ENCODE measurements around the gene NFATC2. TPM values are rescaled to one million over a fixed set of nuclear protein-coding genes. Genes with fewer than 3 reads are reported as not detected.

Gene NFATC2
- total RNA-seq, 1 experiment from 2014 or later = not detected

- DNase-seq = no peak
- Histone ChIP-seq H3K9me3 (replicated peaks) (no peaks in the 10 kb centered on the region), H3K36me3 (no peaks in the 10 kb centered on the region), H3K4me3 (no peak overlapping the region), H3K4me1 (peaks cover 24% of the 10 kb centered on the region), H3K27ac (no peak overlapping the region), H3K27me3 (no peaks in the 10 kb centered on the region; the same call in 1 of the 2 replicates)
Observed at GRCh38 chr20:51369503-51369902, 173.0 kb downstream of the NFATC2 start.

GRCh38 chr20:51368461-51369211, 173.9 kb downstream of the NFATC2 start:
- H3K27ac ChIP-seq = no peak overlapping the region

DNA sequence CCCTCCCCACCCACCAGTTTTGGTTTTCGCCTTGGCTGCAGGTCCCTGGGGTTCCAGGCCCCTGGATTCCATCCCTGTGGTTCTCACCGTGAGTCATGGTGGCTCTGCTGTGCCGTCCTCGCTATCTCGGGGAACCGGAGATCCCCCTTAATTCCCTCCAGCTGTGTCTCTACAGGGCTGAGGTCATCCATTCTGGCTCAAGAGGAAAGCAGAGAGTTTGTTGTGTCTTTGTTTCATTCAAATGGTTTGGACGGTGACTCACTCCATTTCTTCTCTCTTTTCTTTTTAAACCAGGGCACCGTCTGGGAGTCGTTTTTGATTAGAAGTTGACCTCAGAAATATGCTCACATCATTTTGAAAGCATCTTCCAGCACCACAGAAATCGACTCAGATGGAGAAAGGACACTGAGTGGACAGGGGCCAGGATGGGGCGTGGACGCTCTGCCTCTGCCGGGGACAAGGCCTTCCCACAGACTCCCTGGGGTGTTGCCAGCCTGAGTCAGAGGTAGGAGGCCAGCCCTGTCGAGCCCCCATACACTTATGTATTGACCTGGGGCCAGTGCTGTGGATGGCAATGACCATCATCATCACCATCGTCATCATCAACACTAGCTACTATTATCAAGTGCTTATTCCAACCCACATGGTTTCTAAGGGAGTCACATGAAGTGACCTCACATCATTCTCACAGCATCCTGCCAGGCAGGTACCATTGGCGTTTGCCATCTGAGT, 176.2 kb downstream of the NFATC2 start:
- Histone ChIP-seq H3K4me1 (peaks cover 25% of the 10 kb centered on the region), H3K9me3 (replicated peaks) (peaks cover 5% of the 10 kb centered on the region), H3K27me3 (no peaks in the 10 kb centered on the region), H3K36me3 (no peaks in the 10 kb centered on the region), H3K4me3 (peak overlapping the region; percentile 11; the same call in 1 of the 2 replicates), H3K27ac (peak overlapping the region; percentile 98)
- peak; percentile 95 to 96 for DNase-seq

More at GRCh38 chr20:51368461-51369211, 173.9 kb downstream of the NFATC2 start:
- peaks cover 5% of the 10 kb centered on the region for H3K9me3 ChIP-seq (replicated peaks)
- no peaks in the 10 kb centered on the region for H3K36me3 ChIP-seq
- no peaks in the 10 kb centered on the region; the same call in 1 of the 2 replicates for H3K27me3 ChIP-seq
- peaks cover 24% of the 10 kb centered on the region for H3K4me1 ChIP-seq
- no peak overlapping the region for H3K4me3 ChIP-seq
- DNase-seq = no peak

GRCh38 chr20:51365670-51366069, 176.8 kb downstream of the NFATC2 start:
- no peaks in the 10 kb centered on the region for H3K27me3 ChIP-seq
- peaks cover 28% of the 10 kb centered on the region for H3K4me1 ChIP-seq
- no peaks in the 10 kb centered on the region for H3K36me3 ChIP-seq
- DNase-seq = peak; percentile 73 to 76
- peak overlapping the region; percentile 11; the same call in 1 of the 2 replicates for H3K4me3 ChIP-seq
- H3K27ac ChIP-seq = peak overlapping the region; percentile 98
- H3K9me3 ChIP-seq (replicated peaks) = peaks cover 5% of the 10 kb centered on the region

DNA sequence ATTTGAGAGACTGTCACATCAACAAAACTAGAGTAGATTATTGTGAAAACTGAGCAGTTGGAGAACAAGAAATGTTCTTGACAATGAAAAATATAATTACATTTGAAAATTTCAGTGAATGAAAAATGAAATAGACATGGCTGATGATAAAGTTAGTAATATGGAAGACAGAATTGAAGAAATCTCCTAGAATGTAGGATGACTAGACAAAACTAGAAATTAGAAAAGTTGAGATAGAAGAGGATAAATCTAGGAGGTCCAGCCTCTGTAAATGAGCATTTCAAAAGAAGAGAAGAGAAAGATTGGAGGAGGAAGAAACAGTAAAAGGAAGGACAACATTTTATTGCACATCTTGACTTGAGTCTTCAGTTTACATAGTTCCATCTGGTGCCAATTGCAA, 178.7 kb downstream of the NFATC2 start:
- peaks cover 34% of the 10 kb centered on the region for H3K4me1 ChIP-seq
- no peak overlapping the region for H3K27ac ChIP-seq
- H3K27me3 ChIP-seq = no peaks in the 10 kb centered on the region
- H3K9me3 ChIP-seq (replicated peaks) = peaks cover 5% of the 10 kb centered on the region
- H3K4me3 ChIP-seq = no peak overlapping the region
- no peak for DNase-seq
- H3K36me3 ChIP-seq = no peaks in the 10 kb centered on the region

DNA sequence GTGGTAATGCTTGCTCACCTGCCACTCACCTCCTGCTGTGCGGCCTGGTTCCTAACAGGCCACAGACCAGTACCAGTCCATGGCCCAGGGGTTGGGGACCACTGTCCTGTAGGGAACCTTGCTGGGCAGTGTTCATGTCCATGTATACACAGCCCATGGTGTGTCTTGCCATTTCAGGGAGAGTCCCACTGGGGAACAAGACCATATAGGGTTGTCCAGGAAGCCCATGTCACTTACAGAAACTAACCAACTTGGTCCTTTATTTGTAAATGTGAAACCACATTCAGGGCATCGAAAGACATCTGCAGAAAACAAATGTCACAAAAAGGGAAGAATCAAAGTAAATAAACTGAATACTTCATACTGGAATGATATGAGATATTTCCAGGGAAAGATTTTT, 179.1 kb downstream of the NFATC2 start:
- DNase-seq = no peak
- Histone ChIP-seq H3K36me3 (no peaks in the 10 kb centered on the region), H3K9me3 (replicated peaks) (peaks cover 5% of the 10 kb centered on the region), H3K27ac (no peak overlapping the region), H3K4me1 (peaks cover 34% of the 10 kb centered on the region), H3K27me3 (no peaks in the 10 kb centered on the region), H3K4me3 (no peak overlapping the region)

DNA sequence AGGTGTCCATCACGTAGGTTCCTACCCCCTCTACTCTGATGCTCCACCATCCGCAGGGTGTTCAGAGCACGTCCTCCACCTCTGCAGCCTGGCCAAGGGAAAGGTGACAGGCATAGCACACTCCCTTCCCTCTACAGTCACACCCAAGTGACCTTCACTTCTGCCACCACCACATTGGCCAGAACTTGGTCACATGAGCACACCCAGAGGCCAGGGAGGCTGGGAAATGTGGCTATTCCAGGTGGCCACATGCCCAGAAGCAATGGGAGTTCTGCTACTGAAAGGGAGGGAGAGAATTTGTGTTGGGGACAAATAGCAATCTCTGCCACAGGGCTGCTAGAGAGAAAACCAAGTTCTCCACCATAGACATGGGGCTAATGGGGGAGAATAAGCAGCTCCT, 180.3 kb downstream of the NFATC2 start:
- no peaks in the 10 kb centered on the region for H3K36me3 ChIP-seq
- no peak overlapping the region for H3K27ac ChIP-seq
- no peak for DNase-seq
- H3K4me3 ChIP-seq = no peak overlapping the region
- H3K27me3 ChIP-seq = no peaks in the 10 kb centered on the region
- peaks cover 5% of the 10 kb centered on the region for H3K9me3 ChIP-seq (replicated peaks)
- H3K4me1 ChIP-seq = peaks cover 32% of the 10 kb centered on the region

- no peaks in the 10 kb centered on the region for H3K27me3 ChIP-seq
- no peaks in the 10 kb centered on the region for H3K36me3 ChIP-seq
- H3K27ac ChIP-seq = no peak overlapping the region; the same call in 1 of the 2 replicates
- H3K4me1 ChIP-seq = peaks cover 24% of the 10 kb centered on the region
- DNase-seq = no peak
- no peak overlapping the region for H3K4me3 ChIP-seq
- peaks cover 5% of the 10 kb centered on the region for H3K9me3 ChIP-seq (replicated peaks)
Observed at GRCh38 chr20:51361258-51361657, 181.3 kb downstream of the NFATC2 start.

DNA sequence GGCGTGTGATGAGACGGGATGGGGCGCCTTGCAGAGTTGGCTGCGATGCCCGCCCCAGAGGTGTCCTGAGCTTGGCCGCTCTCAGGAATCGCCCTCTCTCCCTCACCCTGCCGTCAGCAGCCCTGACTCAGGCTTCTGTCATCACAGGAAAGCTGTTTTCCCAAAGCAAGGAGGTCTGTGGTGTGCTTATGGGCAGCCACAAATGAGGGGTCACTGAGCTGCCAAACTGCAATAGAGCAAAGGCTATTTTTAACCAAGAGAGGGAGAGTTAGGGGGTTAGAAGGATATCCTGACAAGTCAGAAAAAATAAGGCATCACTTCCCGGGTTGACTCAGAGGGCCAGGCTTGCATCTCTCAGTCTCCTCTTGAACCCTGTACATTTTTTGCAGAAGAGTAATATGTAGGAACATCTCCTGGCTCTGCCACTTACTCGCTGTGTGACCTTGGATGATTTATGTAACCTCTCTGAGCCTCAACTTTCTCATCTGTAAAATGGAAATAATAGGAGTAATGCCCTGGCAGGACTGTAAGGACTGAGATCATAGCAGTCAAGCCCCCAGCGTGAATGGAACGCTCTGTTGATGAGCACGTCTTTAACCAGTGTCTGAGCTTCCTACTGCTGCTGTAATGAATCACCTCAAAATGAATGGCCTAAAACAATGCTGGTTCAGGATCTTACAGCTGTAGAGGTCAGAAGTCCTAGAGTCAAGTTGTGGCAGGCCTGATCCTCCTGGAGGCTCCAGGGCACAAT, 181.9 kb downstream of the NFATC2 start:
- Histone ChIP-seq H3K4me1 (peaks cover 20% of the 10 kb centered on the region), H3K9me3 (replicated peaks) (peaks cover 5% of the 10 kb centered on the region), H3K27me3 (no peaks in the 10 kb centered on the region), H3K4me3 (no peak overlapping the region), H3K36me3 (no peaks in the 10 kb centered on the region), H3K27ac (peak overlapping the region; percentile 25)
- DNase-seq = peak; percentile 77 to 79

DNA sequence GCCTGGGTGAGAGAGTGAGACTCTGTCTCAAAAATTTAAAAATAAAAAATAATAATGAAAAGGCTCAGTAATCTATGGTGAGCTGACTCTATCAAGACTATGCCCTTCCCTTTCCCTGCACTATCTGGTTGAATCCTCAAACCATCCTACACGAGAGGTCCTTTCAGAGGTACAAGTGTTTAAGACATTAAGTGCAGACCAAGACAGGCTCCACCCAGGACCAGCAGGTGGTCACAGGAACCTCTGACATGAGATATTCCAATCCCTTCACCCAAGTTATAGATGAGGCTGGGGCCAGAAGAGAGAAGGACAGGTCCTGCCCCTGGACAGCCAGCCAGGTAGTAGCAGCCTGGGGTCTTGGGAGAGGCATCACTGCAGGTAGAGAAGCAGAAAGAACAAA, 182.6 kb downstream of the NFATC2 start:
- H3K9me3 ChIP-seq (replicated peaks) = peaks cover 5% of the 10 kb centered on the region
- no peak for DNase-seq
- H3K27me3 ChIP-seq = no peaks in the 10 kb centered on the region
- H3K27ac ChIP-seq = peak overlapping the region; percentile 25
- peaks cover 14% of the 10 kb centered on the region for H3K4me1 ChIP-seq
- H3K4me3 ChIP-seq = no peak overlapping the region
- no peaks in the 10 kb centered on the region for H3K36me3 ChIP-seq

GRCh38 chr20:51359401-51359800, 183.1 kb downstream of the NFATC2 start:
- H3K36me3 ChIP-seq = no peaks in the 10 kb centered on the region
- H3K9me3 ChIP-seq (replicated peaks) = peaks cover 5% of the 10 kb centered on the region
- peaks cover 16% of the 10 kb centered on the region for H3K4me1 ChIP-seq
- H3K4me3 ChIP-seq = no peak overlapping the region
- no peaks in the 10 kb centered on the region for H3K27me3 ChIP-seq
- no peak overlapping the region for H3K27ac ChIP-seq
- DNase-seq = no peak

DNA sequence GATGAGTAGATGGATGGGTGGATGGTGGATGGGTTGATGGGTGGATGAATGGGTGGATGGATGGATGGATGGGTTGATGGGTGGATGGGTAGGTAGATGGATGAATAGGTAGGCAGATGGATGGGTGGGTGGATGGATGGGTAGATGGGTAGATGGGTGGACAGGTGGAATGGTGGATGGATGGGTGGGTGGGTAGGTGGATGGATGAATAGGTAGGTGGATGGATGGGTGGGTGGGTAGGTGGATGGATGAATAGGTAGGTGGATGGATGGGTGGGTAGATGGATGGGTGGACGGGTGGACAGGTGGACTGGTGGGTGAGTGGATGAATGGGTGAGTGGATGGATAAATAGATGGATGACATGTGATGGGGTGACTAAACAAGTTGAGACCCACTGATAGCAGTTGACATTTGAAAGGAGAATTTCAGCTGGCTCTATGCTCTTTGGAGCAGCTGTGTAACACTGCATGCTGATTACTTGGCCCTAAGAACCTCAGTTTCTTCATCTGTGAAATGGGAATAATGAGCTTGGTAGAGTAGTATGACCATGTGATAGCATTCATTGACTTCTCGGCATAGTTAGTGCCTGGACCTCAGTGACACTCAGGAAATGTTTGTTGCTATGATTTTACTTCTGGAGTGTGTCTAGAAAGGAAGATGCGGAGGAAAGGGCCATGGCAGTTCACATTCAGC, 184.3 kb downstream of the NFATC2 start:
- DNase-seq = no peak
- Histone ChIP-seq H3K27ac (no peak overlapping the region), H3K36me3 (no peaks in the 10 kb centered on the region), H3K4me3 (no peak overlapping the region), H3K27me3 (no peaks in the 10 kb centered on the region), H3K4me1 (peaks cover 16% of the 10 kb centered on the region), H3K9me3 (replicated peaks) (no peaks in the 10 kb centered on the region)

DNA sequence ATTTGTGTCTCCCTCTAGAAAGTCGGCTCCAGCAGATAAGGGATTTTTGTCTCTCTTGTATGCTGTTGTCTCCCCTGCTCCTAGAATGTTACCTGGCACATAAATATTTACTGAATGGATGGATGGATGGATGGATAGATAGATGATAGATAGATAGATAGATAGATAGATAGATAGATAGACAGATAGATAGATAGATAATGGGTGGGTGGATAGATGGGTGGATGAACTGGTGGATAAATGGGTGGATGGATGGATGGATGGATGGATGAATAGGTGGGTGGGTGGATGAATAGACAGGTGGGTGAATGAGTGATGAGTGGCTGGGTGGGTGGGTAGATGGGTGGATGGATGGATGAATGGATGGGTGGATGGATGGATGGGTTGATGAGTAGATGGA, 185.0 kb downstream of the NFATC2 start:
- Histone ChIP-seq H3K27ac (no peak overlapping the region), H3K27me3 (no peaks in the 10 kb centered on the region), H3K4me1 (peaks cover 16% of the 10 kb centered on the region), H3K36me3 (no peaks in the 10 kb centered on the region), H3K4me3 (no peak overlapping the region), H3K9me3 (replicated peaks) (no peaks in the 10 kb centered on the region)
- DNase-seq = no peak

GRCh38 chr20:51356871-51357270, 185.6 kb downstream of the NFATC2 start:
- H3K9me3 ChIP-seq (replicated peaks) = no peaks in the 10 kb centered on the region
- H3K4me3 ChIP-seq = no peak overlapping the region
- no peaks in the 10 kb centered on the region for H3K27me3 ChIP-seq
- peaks cover 17% of the 10 kb centered on the region for H3K4me1 ChIP-seq
- DNase-seq = no peak
- no peaks in the 10 kb centered on the region for H3K36me3 ChIP-seq
- H3K27ac ChIP-seq = no peak overlapping the region
